ENCODE measurements around the gene SLC6A3. TPM values are rescaled to one million over a fixed set of nuclear protein-coding genes. Genes with fewer than 3 reads are reported as not detected.

The SLC6A3 gene
- total RNA-seq, 4 donors from 2014 or later = 0.16 to 0.22 TPM; not detected in 2

- no peak for TF ChIP-seq CTCF (IDR thresholded peaks at IDR 0.05; ENCODE audit: low read depth)
These were observed 96.3 kb downstream of the SLC6A3 start for GRCh38 chr5:1348986-1349245.

- no peak for TF ChIP-seq CTCF (IDR thresholded peaks at IDR 0.05; ENCODE audit: low read depth)
These were observed 97.7 kb downstream of the SLC6A3 start for GRCh38 chr5:1347571-1347970.

- no peak for TF ChIP-seq CTCF (IDR thresholded peaks at IDR 0.05; ENCODE audit: low read depth)
These were observed 98.4 kb downstream of the SLC6A3 start for GRCh38 chr5:1346627-1347440.

- TF ChIP-seq CTCF (IDR thresholded peaks at IDR 0.05; ENCODE audit: low read depth) = no peak
These were observed 99.2 kb downstream of the SLC6A3 start for GRCh38 chr5:1345876-1346626.

- TF ChIP-seq CTCF (IDR thresholded peaks at IDR 0.05; ENCODE audit: low read depth) = no peak
These were observed 100.0 kb downstream of the SLC6A3 start, which contains the start of gene CLPTM1L for GRCh38 chr5:1344975-1345838. CLPTM1L (minus strand) TSS chr5:1345099; CDS start chr5:1344841, 258 bp downstream.

- TF ChIP-seq CTCF (IDR thresholded peaks at IDR 0.05; ENCODE audit: low read depth) = no peak
These were observed 101.0 kb downstream of the SLC6A3 start for GRCh38 chr5:1343931-1344901.
